SK-N-SH (cell line): ENCODE results near the gene SMYD2. TPM values are rescaled to one million over a fixed set of nuclear protein-coding genes. Genes with fewer than 3 reads are reported as not detected.

Source experiments
- CHD2 ChIP-seq: fragments of 150-350 bp; IDR thresholded peaks from 2 replicates; pipeline ENCODE4 v1.6.1; 2018; ENCODE audit warnings: low read length; ENCODE audit not compliant: partially characterized antibody
- CTCF ChIP-seq: fragments of 200-600 bp; sonication (generic); IDR thresholded peaks from 2 replicates; pipeline ENCODE4 v1.6.1; 2017; ENCODE audit warnings: antibody characterized with exemption, mild to moderate bottlenecking, moderate library complexity
- ELF1 ChIP-seq: IDR thresholded peaks from 2 replicates; pipeline ENCODE4 v1.4.0; 2012
- EP300 ChIP-seq, 2 experiments: IDR thresholded peaks; 2 replicates each; pipeline versions ENCODE4 v1.4.0 to v1.6.1; 2012; ENCODE audit warnings: borderline replicate concordance in 1 of 2, low read depth in 1 of 2, low read length in 1 of 2
- EZH2phosphoT487 ChIP-seq: fragments of 200-600 bp; sonication (generic); IDR thresholded peaks from 2 replicates; pipeline ENCODE4 v1.6.1; 2017; ENCODE audit warnings: low read depth, mixed run types, mild to moderate bottlenecking, antibody characterized with exemption, moderate library complexity, borderline replicate concordance
- FOXJ3 ChIP-seq: sonication (generic); formaldehyde crosslinking; IDR thresholded peaks from 2 replicates; pipeline ENCODE4 v1.5.1; 2020; ENCODE audit warnings: mild to moderate bottlenecking, missing genetic modification reagents
- FOXM1 ChIP-seq: IDR thresholded peaks from 2 replicates; pipeline ENCODE4 v1.4.0; 2012; ENCODE audit warnings: low read depth, mild to moderate bottlenecking
- GABPA ChIP-seq: IDR thresholded peaks from 2 replicates; pipeline ENCODE4 v1.4.0; 2012; ENCODE audit warnings: low read depth, mild to moderate bottlenecking
- GATA2 ChIP-seq: sonication (generic); formaldehyde crosslinking; IDR thresholded peaks from 2 replicates; pipeline ENCODE4 v1.5.0; 2020; ENCODE audit warnings: mild to moderate bottlenecking, missing genetic modification reagents
- JUND ChIP-seq: IDR thresholded peaks from 2 replicates; pipeline ENCODE4 v1.4.0; 2012
- MAX ChIP-seq: IDR thresholded peaks from 2 replicates; pipeline ENCODE4 v1.4.0; 2012; ENCODE audit warnings: low read depth
- MEF2A ChIP-seq: IDR thresholded peaks from 2 replicates; pipeline ENCODE4 v1.4.0; 2012; ENCODE audit warnings: low read depth, borderline replicate concordance
- NFIC ChIP-seq: IDR thresholded peaks from 2 replicates; pipeline ENCODE4 v1.4.0; 2012; ENCODE audit warnings: borderline replicate concordance
- PBX3 ChIP-seq: IDR thresholded peaks from 2 replicates; pipeline ENCODE4; 2012
- POLR2AphosphoS5 ChIP-seq: IDR thresholded peaks from 2 replicates; pipeline ENCODE4 v1.6.1; 2012; ENCODE audit warnings: low read depth, low read length
- RAD21 ChIP-seq: IDR thresholded peaks from 2 replicates; pipeline ENCODE4 v1.6.1; 2012; ENCODE audit warnings: mild to moderate bottlenecking, low read length
- RCOR1 ChIP-seq: fragments of 150-350 bp; IDR thresholded peaks from 2 replicates; pipeline ENCODE4 v1.6.1; 2017; ENCODE audit warnings: antibody characterized with exemption, low read length
- RFX5 ChIP-seq: IDR thresholded peaks from 2 replicates; pipeline ENCODE4 v1.6.1; 2012; ENCODE audit warnings: mild to moderate bottlenecking, improper control_type of control experiment, low read length
- RXRA ChIP-seq: IDR thresholded peaks from 2 replicates; pipeline ENCODE4 v1.4.0; 2012; ENCODE audit warnings: low read depth, mild to moderate bottlenecking, borderline replicate concordance
- SMC3 ChIP-seq: IDR thresholded peaks from 2 replicates; pipeline ENCODE4 v1.6.1; 2012; ENCODE audit warnings: low read depth, low read length, improper control_type of control experiment
- TEAD4 ChIP-seq: IDR thresholded peaks from 2 replicates; pipeline ENCODE4 v1.4.0; 2012; ENCODE audit warnings: mild to moderate bottlenecking, borderline replicate concordance; ENCODE audit not compliant: insufficient read depth
- YY1 ChIP-seq: IDR thresholded peaks from 2 replicates; pipeline ENCODE4 v1.4.0; 2012; ENCODE audit warnings: low read depth, mild to moderate bottlenecking
- ZBTB33 ChIP-seq: IDR thresholded peaks from 2 replicates; pipeline ENCODE4 v1.4.0; 2012; ENCODE audit warnings: low read depth, borderline replicate concordance
- polyA plus RNA-seq, 3 experiments: library from polyadenylated mRNA; depleted of rRNA; stranded (reverse); fragments of >200 nt; gene quantifications; 2 replicates each; pipeline ENCODE4 v1.2.3, GENCODE V29; 2012
- TF ChIP-seq, protein P1 (sequence below): IDR thresholded peaks from 2 replicates; pipeline ENCODE4 v1.4.0; 2012; ENCODE audit warnings: low read depth, borderline replicate concordance

The SMYD2 gene
- polyA plus RNA-seq, 1 of the 3 experiments (the other 2 are of a cell fraction) = 23.1 TPM

DNA sequence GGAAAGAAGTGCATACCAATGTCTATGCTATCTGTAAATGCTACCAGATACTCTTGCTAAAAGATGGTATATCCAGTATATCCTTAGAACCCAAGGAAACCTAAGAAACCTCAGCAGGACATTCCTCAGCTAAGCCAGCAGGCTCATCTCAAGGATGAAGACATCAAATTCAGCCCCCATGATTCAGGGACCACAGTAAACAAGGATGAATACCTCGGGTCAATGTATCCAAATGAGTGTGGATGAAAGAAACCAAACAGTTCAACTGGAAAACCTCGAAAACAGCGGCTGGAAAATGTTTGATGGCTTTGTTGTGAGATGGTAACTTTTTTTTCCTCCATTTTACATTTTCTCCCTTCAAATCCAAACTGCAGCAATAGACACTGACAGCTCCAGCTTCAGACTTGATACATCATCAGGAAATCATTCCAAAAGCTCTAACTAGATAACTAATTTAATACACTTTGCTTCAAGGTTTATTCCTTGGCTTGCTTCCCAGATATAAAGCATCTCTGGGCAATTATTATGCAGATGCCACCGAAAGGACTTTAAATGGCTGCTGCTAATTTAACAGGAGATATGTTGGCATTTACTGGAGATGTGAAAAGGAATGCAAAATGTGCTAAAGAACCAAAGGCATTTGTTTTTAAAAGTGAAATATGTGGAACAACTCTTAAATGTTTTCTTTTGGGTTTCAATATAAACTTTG lies 73.6 kb downstream of the SMYD2 start (continued):
- TF ChIP-seq CHD2 = peak; percentile 70
- peak; percentile 53 for TF ChIP-seq GATA2 (CRISPR knock-in tag)
- no peak; a peak in 3 of 4 replicates for TF ChIP-seq EP300 (IDR thresholded peaks at IDR 0.05; ENCODE audit: borderline replicate concordance in 1 of 2, low read depth in 1 of 2, low read length in 1 of 2)
- TF ChIP-seq MAX = no peak
- TF ChIP-seq EZH2phosphoT487 = no peak
- TF ChIP-seq ELF1 = no peak
- TF ChIP-seq ZBTB33 = no peak
- TF ChIP-seq, protein P1, sequence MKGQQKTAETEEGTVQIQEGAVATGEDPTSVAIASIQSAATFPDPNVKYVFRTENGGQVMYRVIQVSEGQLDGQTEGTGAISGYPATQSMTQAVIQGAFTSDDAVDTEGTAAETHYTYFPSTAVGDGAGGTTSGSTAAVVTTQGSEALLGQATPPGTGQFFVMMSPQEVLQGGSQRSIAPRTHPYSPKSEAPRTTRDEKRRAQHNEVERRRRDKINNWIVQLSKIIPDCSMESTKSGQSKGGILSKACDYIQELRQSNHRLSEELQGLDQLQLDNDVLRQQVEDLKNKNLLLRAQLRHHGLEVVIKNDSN = no peak
- no peak for TF ChIP-seq CTCF
- no peak for TF ChIP-seq YY1
- 0 out of 2 replicates have a peak, but pooled peaks have one; percentile 8 for TF ChIP-seq JUND
- TF ChIP-seq RAD21 = peak; percentile 7; the same call in 1 of the 2 replicates
- no peak for TF ChIP-seq SMC3
- TF ChIP-seq TEAD4 = no peak
- TF ChIP-seq POLR2AphosphoS5 = no peak; the same call in 1 of the 2 replicates
- TF ChIP-seq PBX3 = peak; percentile 65
- no peak for TF ChIP-seq MEF2A
- TF ChIP-seq GABPA = no peak
- TF ChIP-seq FOXJ3 (CRISPR knock-in tag) = no peak
- TF ChIP-seq FOXM1 = no peak
- no peak for TF ChIP-seq RFX5
- no peak for TF ChIP-seq RXRA
- peak; percentile 44; the same call in 1 of the 2 replicates for TF ChIP-seq NFIC
- peak; percentile 96; the same call in 1 of the 2 replicates for TF ChIP-seq RCOR1
